NCI-H510A (cell line): ENCODE results near the gene TBC1D9.
"Not testable (repeated sequence)": the region's sequence is repeated elsewhere in the genome, so short reads cannot be mapped to it uniquely, and the experiment has no call there.

Experiments
- DNase-seq: peaks from one replicate; lab custom pipeline; 2025; lab: John Stamatoyannopoulos, UW

The TBC1D9 gene

GRCh38 chr4:140753329-140753728 lies 2.9 kb downstream of the TBC1D9 start:
- DNase-seq = no peak

GRCh38 chr4:140752291-140753068 lies 3.7 kb downstream of the TBC1D9 start:
- DNase-seq = no peak

- DNase-seq = no peak
Measured at GRCh38 chr4:140750470-140750869, 5.7 kb downstream of the TBC1D9 start.

- DNase-seq = no peak
Measured at GRCh38 chr4:140748171-140748570, 8.0 kb downstream of the TBC1D9 start.

- DNase-seq = not testable (repeated sequence)
Measured at GRCh38 chr4:140746546-140746945, 9.6 kb downstream of the TBC1D9 start.

GRCh38 chr4:140744421-140744820 lies 11.8 kb downstream of the TBC1D9 start:
- no peak for DNase-seq

- DNase-seq = no peak
Measured at GRCh38 chr4:140743194-140743931, 12.8 kb downstream of the TBC1D9 start.

- no peak for DNase-seq
Measured at GRCh38 chr4:140742838-140743193, 13.4 kb downstream of the TBC1D9 start.

GRCh38 chr4:140740906-140741670 lies 15.1 kb downstream of the TBC1D9 start:
- DNase-seq = no peak

- DNase-seq = no peak
Measured at GRCh38 chr4:140740422-140740821, 15.8 kb downstream of the TBC1D9 start.

GRCh38 chr4:140739971-140740370 lies 16.2 kb downstream of the TBC1D9 start:
- no peak for DNase-seq

GRCh38 chr4:140738139-140738538 lies 18.0 kb downstream of the TBC1D9 start:
- no peak for DNase-seq

- no peak for DNase-seq
Measured at GRCh38 chr4:140736669-140737343, 19.4 kb downstream of the TBC1D9 start.

- DNase-seq = no peak
Measured at GRCh38 chr4:140735779-140736391, 20.3 kb downstream of the TBC1D9 start.

- DNase-seq = no peak
Measured at GRCh38 chr4:140735317-140735716, 20.9 kb downstream of the TBC1D9 start.

GRCh38 chr4:140732780-140733179 lies 23.4 kb downstream of the TBC1D9 start:
- DNase-seq = no peak

GRCh38 chr4:140729344-140730049 lies 26.7 kb downstream of the TBC1D9 start:
- no peak for DNase-seq

GRCh38 chr4:140726776-140727500 lies 29.2 kb downstream of the TBC1D9 start:
- no peak for DNase-seq

- no peak for DNase-seq
Measured at GRCh38 chr4:140725556-140725955, 30.6 kb downstream of the TBC1D9 start.

- no peak for DNase-seq
Measured at GRCh38 chr4:140724760-140725159, 31.4 kb downstream of the TBC1D9 start.
